ENCODE results near the gene DKKL1.
A peak's percentile ranks its signal among the peaks of the same experiment; 100 is the strongest.

DKKL1 gene

GRCh38 chr19:49396738-49397505 lies 33.2 kb downstream of the DKKL1 start:
- DNase-seq: no peak

- DNase-seq: no peak
Measured at GRCh38 chr19:49398001-49398615, 34.4 kb downstream of the DKKL1 start.

- DNase-seq: no peak
Measured at GRCh38 chr19:49398931-49399330, 35.3 kb downstream of the DKKL1 start.

GRCh38 chr19:49400029-49400428 lies 36.4 kb downstream of the DKKL1 start:
- DNase-seq: no peak

- no peak for DNase-seq
Measured at GRCh38 chr19:49403404-49404187, 39.9 kb downstream of the DKKL1 start.

- no peak for DNase-seq
Measured at GRCh38 chr19:49407079-49407478, 43.4 kb downstream of the DKKL1 start.

- DNase-seq: no peak
Measured at GRCh38 chr19:49407482-49408015, 43.9 kb downstream of the DKKL1 start.

- no peak for DNase-seq
Measured at GRCh38 chr19:49408816-49409440, 45.3 kb downstream of the DKKL1 start.

- no peak for DNase-seq
Measured at GRCh38 chr19:49409441-49410029, 45.9 kb downstream of the DKKL1 start.

GRCh38 chr19:49411681-49412326 lies 48.1 kb downstream of the DKKL1 start:
- DNase-seq: no peak

GRCh38 chr19:49413348-49413747 lies 49.7 kb downstream of the DKKL1 start:
- DNase-seq: no peak

- DNase-seq: no peak
Measured at GRCh38 chr19:49414256-49414655, 50.6 kb downstream of the DKKL1 start.

- no peak for DNase-seq
Measured at GRCh38 chr19:49415102-49415809, 51.6 kb downstream of the DKKL1 start.

- no peak for DNase-seq
Measured at GRCh38 chr19:49415810-49416200, 52.1 kb downstream of the DKKL1 start.

GRCh38 chr19:49417088-49417487 lies 53.4 kb downstream of the DKKL1 start:
- no peak for DNase-seq

- no peak for DNase-seq
Measured at GRCh38 chr19:49418511-49418910, 54.8 kb downstream of the DKKL1 start.

GRCh38 chr19:49419173-49419572 lies 55.5 kb downstream of the DKKL1 start:
- DNase-seq: no peak

GRCh38 chr19:49420227-49420626 lies 56.5 kb downstream of the DKKL1 start:
- no peak for DNase-seq

GRCh38 chr19:49421039-49421877 lies 57.6 kb downstream of the DKKL1 start:
- peak; percentile 18 for DNase-seq

- no peak for DNase-seq
Measured at GRCh38 chr19:49421878-49422202, 58.2 kb downstream of the DKKL1 start.
